Liver (tissue), 3 donors: ENCODE measurements around the gene HES4.

Experiments
- CTCF ChIP-seq: fragments of 150-350 bp; IDR thresholded peaks from 2 replicates; pipeline ENCODE4 v1.5.1; 2017; ENCODE audit warnings: improper control_type of control experiment, low read depth, low read length; ENCODE audit not compliant: missing input control
- FOXA1 ChIP-seq: IDR thresholded peaks from 2 replicates; pipeline ENCODE4 v1.6.1; 2016; ENCODE audit warnings: antibody characterized with exemption
- MAX ChIP-seq: IDR thresholded peaks from 2 replicates; pipeline ENCODE4 v1.6.1; 2016; ENCODE audit warnings: antibody characterized with exemption
- NR2F2 ChIP-seq: IDR thresholded peaks from 2 replicates; pipeline ENCODE4 v1.6.1; 2016; ENCODE audit warnings: antibody characterized with exemption
- REST ChIP-seq: IDR thresholded peaks from 2 replicates; pipeline ENCODE4 v1.6.1; 2016; ENCODE audit warnings: antibody characterized with exemption, mild to moderate bottlenecking
- SP1 ChIP-seq: IDR thresholded peaks from 2 replicates; pipeline ENCODE4 v1.6.1; 2018; ENCODE audit warnings: antibody characterized with exemption, mild to moderate bottlenecking
- YY1 ChIP-seq: IDR thresholded peaks from 2 replicates; pipeline ENCODE4 v1.6.1; 2016; ENCODE audit warnings: antibody characterized with exemption, mild to moderate bottlenecking
- donor health status: healthy.
- donor health status: healthy.

- TF ChIP-seq CTCF (no peak), NR2F2 (no peak), MAX (no peak), REST (no peak), YY1 (no peak), FOXA1 (no peak), SP1 (no peak)
These were observed 42.0 kb upstream of the HES4 start for GRCh38 chr1:1041873-1042272.
